ENCODE measurements around the gene PRKCA.
"Not testable (repeated sequence)": the region's sequence is repeated elsewhere in the genome, so short reads cannot be mapped to it uniquely, and the experiment has no call there.

PRKCA gene

GRCh38 chr17:66400041-66400688, 97.8 kb downstream of the PRKCA start:
- not testable (repeated sequence) for H3K27ac ChIP-seq (ENCODE audit: low read length); DNase-seq (ENCODE audit: low read depth, low spot score); H3K4me3 ChIP-seq (ENCODE audit: low read length); H3K9me3 ChIP-seq (ENCODE audit: control insufficient read depth, insufficient read depth, low read length); H3K4me1 ChIP-seq (ENCODE audit: control insufficient read depth, insufficient read depth, low read length); H3K27me3 ChIP-seq (ENCODE audit: control insufficient read depth, insufficient read depth, low read length); H3K36me3 ChIP-seq (ENCODE audit: control insufficient read depth, insufficient read depth, low read length)
- WGBS (ENCODE audit: insufficient coverage, insufficient read length) = no CpG with 5 or more reads among the region's 11 CpGs

GRCh38 chr17:66400698-66401097, 98.3 kb downstream of the PRKCA start:
- Histone ChIP-seq H3K4me3 (ENCODE audit: low read length) (no peak overlapping the region), H3K36me3 (ENCODE audit: control insufficient read depth, insufficient read depth, low read length) (no peaks in the 10 kb centered on the region), H3K27ac (ENCODE audit: low read length) (no peak overlapping the region), H3K27me3 (ENCODE audit: control insufficient read depth, insufficient read depth, low read length) (no peaks in the 10 kb centered on the region), H3K4me1 (ENCODE audit: control insufficient read depth, insufficient read depth, low read length) (peaks cover 4% of the 10 kb centered on the region), H3K9me3 (ENCODE audit: control insufficient read depth, insufficient read depth, low read length) (no peaks in the 10 kb centered on the region)
- WGBS (ENCODE audit: insufficient coverage, insufficient read length) = no CpG with 5 or more reads among the region's 1 CpG
- DNase-seq (ENCODE audit: low read depth, low spot score) = no peak

GRCh38 chr17:66401364-66401763, 99.0 kb downstream of the PRKCA start:
- no CpG with 5 or more reads among the region's 4 CpGs for WGBS (ENCODE audit: insufficient coverage, insufficient read length)
- Histone ChIP-seq H3K36me3 (ENCODE audit: control insufficient read depth, insufficient read depth, low read length) (no peaks in the 10 kb centered on the region), H3K9me3 (ENCODE audit: control insufficient read depth, insufficient read depth, low read length) (no peaks in the 10 kb centered on the region), H3K27ac (ENCODE audit: low read length) (no peak overlapping the region), H3K27me3 (ENCODE audit: control insufficient read depth, insufficient read depth, low read length) (no peaks in the 10 kb centered on the region), H3K4me3 (ENCODE audit: low read length) (no peak overlapping the region), H3K4me1 (ENCODE audit: control insufficient read depth, insufficient read depth, low read length) (peaks cover 4% of the 10 kb centered on the region)
- DNase-seq (ENCODE audit: low read depth, low spot score) = no peak

- no CpG with 5 or more reads among the region's 8 CpGs for WGBS (ENCODE audit: insufficient coverage, insufficient read length)
- Histone ChIP-seq H3K4me1 (ENCODE audit: control insufficient read depth, insufficient read depth, low read length) (peaks cover 4% of the 10 kb centered on the region), H3K36me3 (ENCODE audit: control insufficient read depth, insufficient read depth, low read length) (no peaks in the 10 kb centered on the region), H3K9me3 (ENCODE audit: control insufficient read depth, insufficient read depth, low read length) (no peaks in the 10 kb centered on the region), H3K4me3 (ENCODE audit: low read length) (no peak overlapping the region), H3K27me3 (ENCODE audit: control insufficient read depth, insufficient read depth, low read length) (no peaks in the 10 kb centered on the region), H3K27ac (ENCODE audit: low read length) (no peak overlapping the region)
- no peak for DNase-seq (ENCODE audit: low read depth, low spot score)
Measured at GRCh38 chr17:66403846-66404556, 101.6 kb downstream of the PRKCA start.

- H3K9me3 ChIP-seq (ENCODE audit: control insufficient read depth, insufficient read depth, low read length) = no peaks in the 10 kb centered on the region
- WGBS (ENCODE audit: insufficient coverage, insufficient read length) = no CpG with 5 or more reads among the region's 6 CpGs
- DNase-seq (ENCODE audit: low read depth, low spot score) = no peak
- no peaks in the 10 kb centered on the region for H3K27me3 ChIP-seq (ENCODE audit: control insufficient read depth, insufficient read depth, low read length)
- H3K27ac ChIP-seq (ENCODE audit: low read length) = no peak overlapping the region
- no peaks in the 10 kb centered on the region for H3K36me3 ChIP-seq (ENCODE audit: control insufficient read depth, insufficient read depth, low read length)
- peaks cover 4% of the 10 kb centered on the region for H3K4me1 ChIP-seq (ENCODE audit: control insufficient read depth, insufficient read depth, low read length)
- no peak overlapping the region for H3K4me3 ChIP-seq (ENCODE audit: low read length)
Measured at GRCh38 chr17:66405836-66406677, 103.6 kb downstream of the PRKCA start.

GRCh38 chr17:66406701-66407644, 104.6 kb downstream of the PRKCA start:
- H3K9me3 ChIP-seq (ENCODE audit: control insufficient read depth, insufficient read depth, low read length) = no peaks in the 10 kb centered on the region
- H3K27ac ChIP-seq (ENCODE audit: low read length) = no peak overlapping the region
- WGBS (ENCODE audit: insufficient coverage, insufficient read length) = no CpG with 5 or more reads among the region's 12 CpGs
- no peak for DNase-seq (ENCODE audit: low read depth, low spot score)
- no peaks in the 10 kb centered on the region for H3K36me3 ChIP-seq (ENCODE audit: control insufficient read depth, insufficient read depth, low read length)
- H3K27me3 ChIP-seq (ENCODE audit: control insufficient read depth, insufficient read depth, low read length) = no peaks in the 10 kb centered on the region
- H3K4me3 ChIP-seq (ENCODE audit: low read length) = no peak overlapping the region
- peaks cover 4% of the 10 kb centered on the region for H3K4me1 ChIP-seq (ENCODE audit: control insufficient read depth, insufficient read depth, low read length)

- H3K27ac ChIP-seq (ENCODE audit: low read length) = no peak overlapping the region
- H3K9me3 ChIP-seq (ENCODE audit: control insufficient read depth, insufficient read depth, low read length) = no peaks in the 10 kb centered on the region
- 100% methylated on average over 2 of the region's 4 CpGs for WGBS (ENCODE audit: insufficient coverage, insufficient read length)
- H3K27me3 ChIP-seq (ENCODE audit: control insufficient read depth, insufficient read depth, low read length) = no peaks in the 10 kb centered on the region
- DNase-seq (ENCODE audit: low read depth, low spot score) = no peak
- H3K4me1 ChIP-seq (ENCODE audit: control insufficient read depth, insufficient read depth, low read length) = peaks cover 4% of the 10 kb centered on the region
- no peak overlapping the region for H3K4me3 ChIP-seq (ENCODE audit: low read length)
- no peaks in the 10 kb centered on the region for H3K36me3 ChIP-seq (ENCODE audit: control insufficient read depth, insufficient read depth, low read length)
Measured at GRCh38 chr17:66407864-66408263, 105.5 kb downstream of the PRKCA start.

GRCh38 chr17:66411520-66411919, 109.1 kb downstream of the PRKCA start:
- H3K4me1 ChIP-seq (ENCODE audit: control insufficient read depth, insufficient read depth, low read length) = no peaks in the 10 kb centered on the region
- H3K36me3 ChIP-seq (ENCODE audit: control insufficient read depth, insufficient read depth, low read length) = no peaks in the 10 kb centered on the region
- DNase-seq (ENCODE audit: low read depth, low spot score) = no peak
- no peaks in the 10 kb centered on the region for H3K27me3 ChIP-seq (ENCODE audit: control insufficient read depth, insufficient read depth, low read length)
- no peaks in the 10 kb centered on the region for H3K9me3 ChIP-seq (ENCODE audit: control insufficient read depth, insufficient read depth, low read length)
- no peak overlapping the region for H3K4me3 ChIP-seq (ENCODE audit: low read length)
- no CpG with 5 or more reads among the region's 6 CpGs for WGBS (ENCODE audit: insufficient coverage, insufficient read length)
- H3K27ac ChIP-seq (ENCODE audit: low read length) = no peak overlapping the region

- Histone ChIP-seq H3K4me3 (ENCODE audit: low read length) (no peak overlapping the region), H3K27me3 (ENCODE audit: control insufficient read depth, insufficient read depth, low read length) (no peaks in the 10 kb centered on the region), H3K36me3 (ENCODE audit: control insufficient read depth, insufficient read depth, low read length) (no peaks in the 10 kb centered on the region), H3K9me3 (ENCODE audit: control insufficient read depth, insufficient read depth, low read length) (no peaks in the 10 kb centered on the region), H3K4me1 (ENCODE audit: control insufficient read depth, insufficient read depth, low read length) (no peaks in the 10 kb centered on the region), H3K27ac (ENCODE audit: low read length) (no peak overlapping the region)
- no peak for DNase-seq (ENCODE audit: low read depth, low spot score)
- WGBS (ENCODE audit: insufficient coverage, insufficient read length) = no CpG with 5 or more reads among the region's 8 CpGs
Measured at GRCh38 chr17:66412857-66413558, 110.6 kb downstream of the PRKCA start.

Measured in iPS DF 6.9 (cell line).